SK-N-SH (cell line): ENCODE data around the gene GIN1. TPM values are rescaled to one million over a fixed set of nuclear protein-coding genes. Genes with fewer than 3 reads are reported as not detected.
A peak's percentile ranks its signal among the peaks of the same experiment; 100 is the strongest.

ENCODE experiments used
- CTCF ChIA-PET: fragments of 300-600, 350-600 bp; formaldehyde crosslinking; extraction: SDS; loops from one replicate; lab custom pipeline; 2021; lab: Yijun Ruan, JAX
- POLR2A ChIA-PET: fragments of 350-600 bp; sonication (Branson Sonifier 250); formaldehyde crosslinking; extraction: SDS; loops from one replicate; lab custom pipeline; 2020; ENCODE audit warnings: antibody characterized with exemption, inconsistent platforms; lab: Yijun Ruan, JAX
- DNase-seq: peaks from one replicate; pipeline ENCODE4 v3.0.0; 2012
- H2AFZ ChIP-seq: fragments of 200-600 bp; sonication (generic); 2 replicates; pipeline ENCODE4 v1.8.1; 2016; ENCODE audit warnings: antibody characterized with exemption, mild to moderate bottlenecking, low read depth
- H3F3A ChIP-seq: fragments of 200-600 bp; sonication (generic); replicated peaks from 2 replicates; pipeline ENCODE3; 2016; ENCODE audit warnings: antibody characterized with exemption, mild to moderate bottlenecking; ENCODE audit not compliant: insufficient read depth
- H3K27ac ChIP-seq, 2 experiments: fragments of 200-500 bp in 1 of 2; fragments of 200-600 bp in 1 of 2; sonication (Bioruptor generic) in 1 of 2; sonication (generic), shearing (Covaris generic) in 1 of 2; 2 replicates each; pipeline versions ENCODE4 v1.5.1 to v1.6.1; 2014 to 2016; ENCODE audit warnings: low read depth in 2 of 2, inconsistent platforms in 1 of 2, low read length in 1 of 2, mild to moderate bottlenecking in 1 of 2, mixed read lengths in 1 of 2
- H3K27me3 ChIP-seq: fragments of 200-600 bp; sonication (generic), shearing (Covaris generic); 2 replicates; pipeline ENCODE4 v1.6.1; 2016; ENCODE audit warnings: mixed run types; ENCODE audit not compliant: insufficient read depth
- H3K36me3 ChIP-seq, 2 experiments: fragments of 200-500 bp in 1 of 2; fragments of 200-600 bp in 1 of 2; sonication (Bioruptor generic) in 1 of 2; sonication (generic) in 1 of 2; replicated peaks in 1 of 2; 2 replicates each; pipeline versions ENCODE3 to v1.5.1; 2014 to 2016; ENCODE audit warnings: low read length in 1 of 2, mild to moderate bottlenecking in 1 of 2; ENCODE audit not compliant: insufficient read depth in 2 of 2, control insufficient read depth in 1 of 2
- H3K4me1 ChIP-seq, 2 experiments: fragments of 200-500 bp in 1 of 2; fragments of 200-600 bp in 1 of 2; sonication (Bioruptor generic) in 1 of 2; sonication (generic), shearing (Covaris generic) in 1 of 2; 2 replicates each; pipeline versions ENCODE4 v1.5.1 to v1.6.1; 2014 to 2016; ENCODE audit warnings: low read depth in 1 of 2, low read length in 1 of 2, mixed run types in 1 of 2; ENCODE audit not compliant: insufficient read depth in 2 of 2, control insufficient read depth in 1 of 2
- H3K4me2 ChIP-seq: fragments of 200-600 bp; sonication (generic), shearing (Covaris generic); 2 replicates; pipeline ENCODE4 v1.6.1; 2017; ENCODE audit warnings: mixed run types
- H3K4me3 ChIP-seq, 2 experiments: fragments of 200-500 bp in 1 of 2; fragments of 200-600 bp in 1 of 2; sonication (Bioruptor generic) in 1 of 2; sonication (generic), shearing (Covaris generic) in 1 of 2; 2 replicates each; pipeline versions ENCODE4 v1.5.1 to v1.8.1; 2014 to 2016; ENCODE audit warnings: low read depth in 2 of 2, inconsistent platforms in 1 of 2, low read length in 1 of 2, mild to moderate bottlenecking in 1 of 2, mixed read lengths in 1 of 2, moderate library complexity in 1 of 2
- H3K79me2 ChIP-seq: fragments of 200-600 bp; sonication (generic); 2 replicates; pipeline ENCODE4 v1.8.1; 2017; ENCODE audit warnings: mild to moderate bottlenecking; ENCODE audit not compliant: insufficient read depth
- H3K9ac ChIP-seq: fragments of 200-600 bp; sonication (generic); 2 replicates; pipeline ENCODE4 v1.6.1; 2017; ENCODE audit warnings: mixed run types
- H3K9me2 ChIP-seq: fragments of 200-600 bp; sonication (generic); 2 replicates; pipeline ENCODE4 v1.6.1; 2017; ENCODE audit warnings: mixed run types
- H3K9me3 ChIP-seq: fragments of 200-600 bp; sonication (generic); 2 replicates; pipeline ENCODE4 v1.6.1; 2017; ENCODE audit warnings: mixed run types, mild to moderate bottlenecking, moderate library complexity
- H4K20me1 ChIP-seq: fragments of 200-600 bp; sonication (generic); 2 replicates; pipeline ENCODE4 v1.6.1; 2017; ENCODE audit warnings: mild to moderate bottlenecking, mixed run types; ENCODE audit not compliant: insufficient read depth
- CHD2 ChIP-seq: fragments of 150-350 bp; IDR thresholded peaks from 2 replicates; pipeline ENCODE4 v1.6.1; 2018; ENCODE audit warnings: low read length; ENCODE audit not compliant: partially characterized antibody
- FOSL2 ChIP-seq: IDR thresholded peaks from 2 replicates; pipeline ENCODE4 v1.4.0; 2012; ENCODE audit warnings: low read depth, mild to moderate bottlenecking, moderate library complexity, borderline replicate concordance
- GABPA ChIP-seq: IDR thresholded peaks from 2 replicates; pipeline ENCODE4 v1.4.0; 2012; ENCODE audit warnings: low read depth, mild to moderate bottlenecking
- MEF2A ChIP-seq: IDR thresholded peaks from 2 replicates; pipeline ENCODE4 v1.4.0; 2012; ENCODE audit warnings: low read depth, borderline replicate concordance
- MXI1 ChIP-seq: IDR thresholded peaks from 2 replicates; pipeline ENCODE4 v1.6.1; 2012; ENCODE audit warnings: mild to moderate bottlenecking, low read depth, low read length, improper control_type of control experiment
- NFIC ChIP-seq: IDR thresholded peaks from 2 replicates; pipeline ENCODE4 v1.4.0; 2012; ENCODE audit warnings: borderline replicate concordance
- POLR2AphosphoS5 ChIP-seq: IDR thresholded peaks from 2 replicates; pipeline ENCODE4 v1.6.1; 2012; ENCODE audit warnings: low read depth, low read length
- RAD21 ChIP-seq: IDR thresholded peaks from 2 replicates; pipeline ENCODE4 v1.6.1; 2012; ENCODE audit warnings: mild to moderate bottlenecking, low read length
- RCOR1 ChIP-seq: fragments of 150-350 bp; IDR thresholded peaks from 2 replicates; pipeline ENCODE4 v1.6.1; 2017; ENCODE audit warnings: antibody characterized with exemption, low read length
- RXRA ChIP-seq: IDR thresholded peaks from 2 replicates; pipeline ENCODE4 v1.4.0; 2012; ENCODE audit warnings: low read depth, mild to moderate bottlenecking, borderline replicate concordance
- SMC3 ChIP-seq: IDR thresholded peaks from 2 replicates; pipeline ENCODE4 v1.6.1; 2012; ENCODE audit warnings: low read depth, low read length, improper control_type of control experiment
- TCF12 ChIP-seq: IDR thresholded peaks from 2 replicates; pipeline ENCODE4 v1.4.0; 2012
- TEAD4 ChIP-seq: IDR thresholded peaks from 2 replicates; pipeline ENCODE4 v1.4.0; 2012; ENCODE audit warnings: mild to moderate bottlenecking, borderline replicate concordance; ENCODE audit not compliant: insufficient read depth
- ZBTB33 ChIP-seq: IDR thresholded peaks from 2 replicates; pipeline ENCODE4 v1.4.0; 2012; ENCODE audit warnings: low read depth, borderline replicate concordance
- WGBS: methylation state at CpG from one replicate; pipeline ENCODE4 v1.1.6; 2017; ENCODE audit warnings: low lambda C conversion rate; 5-methylcytosine and 5-hydroxymethylcytosine counted together
- polyA plus RNA-seq, 3 experiments: library from polyadenylated mRNA; depleted of rRNA; stranded (reverse); fragments of >200 nt; gene quantifications; 2 replicates each; pipeline ENCODE4 v1.2.3, GENCODE V29; 2012
- TF ChIP-seq, protein P1 (sequence below): fragments of 200-600 bp; sonication (generic); IDR thresholded peaks from 2 replicates; pipeline ENCODE4 v1.6.1; 2017; ENCODE audit warnings: antibody characterized with exemption, mild to moderate bottlenecking, moderate library complexity
- TF ChIP-seq, protein P2 (sequence below): fragments of 150-350 bp; IDR thresholded peaks from 2 replicates; pipeline ENCODE4 v1.6.1; 2017; ENCODE audit warnings: antibody characterized with exemption, low read length, low read depth, borderline replicate concordance

Gene GIN1
- polyA plus RNA-seq, 1 of the 3 experiments (the other 2 are of a cell fraction): 1.3 TPM

- 0% methylated on average over 2 of the region's 2 CpGs for WGBS
- Histone ChIP-seq H3K9me3 (no peaks in the 10 kb centered on the region), H2AFZ (no peak overlapping the region), H3K4me2 (no peak overlapping the region), H3K4me1 (no peaks in the 10 kb centered on the region), H3K79me2 (0 out of 2 replicates have a peak, but pooled peaks cover under 1% of the 10 kb centered on the region), H3K27me3 (no peaks in the 10 kb centered on the region), H3K4me3 (no peak overlapping the region; a peak in 1 of 4 replicates), H3K9ac (no peak overlapping the region), H3K36me3 (peaks cover 36 to 39% of the 10 kb centered on the region in 2 experiments), H3F3A (peaks cover 9% of the 10 kb centered on the region), H3K9me2 (no peaks in the 10 kb centered on the region), H4K20me1 (no peaks in the 10 kb centered on the region), H3K27ac (no peak overlapping the region)
- CTCF ChIA-PET: interaction anchor here (0.5 to 3.4 kb wide), 41 partner anchors 9 to 603 kb away, joined by 3 to 18 read pairs (median 3); partner anchors contain the start of genes GIN1, PAM and PPIP5K2
- no peak for TF ChIP-seq NFIC
- TF ChIP-seq RAD21: peak; percentile 95
- no peak for TF ChIP-seq ZBTB33
- TF ChIP-seq SMC3: peak; percentile 73
- TF ChIP-seq, protein P1, sequence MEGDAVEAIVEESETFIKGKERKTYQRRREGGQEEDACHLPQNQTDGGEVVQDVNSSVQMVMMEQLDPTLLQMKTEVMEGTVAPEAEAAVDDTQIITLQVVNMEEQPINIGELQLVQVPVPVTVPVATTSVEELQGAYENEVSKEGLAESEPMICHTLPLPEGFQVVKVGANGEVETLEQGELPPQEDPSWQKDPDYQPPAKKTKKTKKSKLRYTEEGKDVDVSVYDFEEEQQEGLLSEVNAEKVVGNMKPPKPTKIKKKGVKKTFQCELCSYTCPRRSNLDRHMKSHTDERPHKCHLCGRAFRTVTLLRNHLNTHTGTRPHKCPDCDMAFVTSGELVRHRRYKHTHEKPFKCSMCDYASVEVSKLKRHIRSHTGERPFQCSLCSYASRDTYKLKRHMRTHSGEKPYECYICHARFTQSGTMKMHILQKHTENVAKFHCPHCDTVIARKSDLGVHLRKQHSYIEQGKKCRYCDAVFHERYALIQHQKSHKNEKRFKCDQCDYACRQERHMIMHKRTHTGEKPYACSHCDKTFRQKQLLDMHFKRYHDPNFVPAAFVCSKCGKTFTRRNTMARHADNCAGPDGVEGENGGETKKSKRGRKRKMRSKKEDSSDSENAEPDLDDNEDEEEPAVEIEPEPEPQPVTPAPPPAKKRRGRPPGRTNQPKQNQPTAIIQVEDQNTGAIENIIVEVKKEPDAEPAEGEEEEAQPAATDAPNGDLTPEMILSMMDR: peak; percentile 98
- TF ChIP-seq RXRA: no peak
- TF ChIP-seq RCOR1: 0 out of 2 replicates have a peak, but pooled peaks have one; percentile 24
- DNase-seq: peak; percentile 79
- POLR2A ChIA-PET: no interaction called here
Measured at GRCh38 chr5:103139264-103139865, 19.4 kb upstream of the GIN1 start.

DNA sequence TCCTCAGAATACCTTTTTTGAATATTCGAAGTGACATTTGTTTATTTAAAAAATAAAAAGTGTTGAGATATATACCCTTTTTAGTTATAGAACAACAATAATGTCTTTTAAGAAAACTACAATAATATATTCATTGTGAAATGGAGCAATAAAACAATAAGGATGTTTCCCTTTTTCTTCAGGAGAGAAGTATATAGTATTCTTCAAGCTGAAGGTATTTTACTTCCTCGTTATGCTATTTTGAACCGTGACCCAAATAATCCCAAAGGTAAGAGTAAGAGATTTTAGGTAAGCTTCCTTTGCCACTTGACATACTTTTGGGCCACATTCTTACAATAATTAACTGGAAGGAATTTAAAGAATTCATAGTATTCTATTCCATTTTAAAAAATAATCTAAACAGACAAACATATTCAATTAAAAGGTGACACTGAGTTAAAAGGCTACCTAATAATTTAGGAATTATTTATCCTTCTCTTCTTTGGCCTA is 18.3 kb upstream of the GIN1 start:
- Histone ChIP-seq H3K9me2 (no peaks in the 10 kb centered on the region), H3F3A (peaks cover 10% of the 10 kb centered on the region), H3K9ac (no peak overlapping the region), H3K79me2 (0 out of 2 replicates have a peak, but pooled peaks cover 6% of the 10 kb centered on the region), H3K4me1 (no peaks in the 10 kb centered on the region), H4K20me1 (no peaks in the 10 kb centered on the region), H3K9me3 (no peaks in the 10 kb centered on the region), H3K36me3 (peaks cover 39 to 43% of the 10 kb centered on the region in 2 experiments), H3K4me3 (no peak overlapping the region), H2AFZ (no peak overlapping the region), H3K27ac (no peak overlapping the region), H3K4me2 (no peak overlapping the region), H3K27me3 (no peaks in the 10 kb centered on the region)
- 92% methylated on average over 3 of the region's 3 CpGs for WGBS
- TF ChIP-seq, protein P2, sequence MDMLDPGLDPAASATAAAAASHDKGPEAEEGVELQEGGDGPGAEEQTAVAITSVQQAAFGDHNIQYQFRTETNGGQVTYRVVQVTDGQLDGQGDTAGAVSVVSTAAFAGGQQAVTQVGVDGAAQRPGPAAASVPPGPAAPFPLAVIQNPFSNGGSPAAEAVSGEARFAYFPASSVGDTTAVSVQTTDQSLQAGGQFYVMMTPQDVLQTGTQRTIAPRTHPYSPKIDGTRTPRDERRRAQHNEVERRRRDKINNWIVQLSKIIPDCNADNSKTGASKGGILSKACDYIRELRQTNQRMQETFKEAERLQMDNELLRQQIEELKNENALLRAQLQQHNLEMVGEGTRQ: no peak
- TF ChIP-seq TCF12 (no peak), ZBTB33 (no peak), MEF2A (no peak), MXI1 (no peak), SMC3 (no peak), FOSL2 (no peak), POLR2AphosphoS5 (no peak), CHD2 (no peak), NFIC (no peak), GABPA (no peak), RCOR1 (no peak), TEAD4 (no peak)
- TF ChIP-seq, protein P1: no peak
- DNase-seq: no peak
- POLR2A ChIA-PET: no interaction called here
- CTCF ChIA-PET: interaction anchor here (0.8 to 3.4 kb wide), 11 partner anchors 8 to 602 kb away, joined by 3 to 18 read pairs (median 5); partner anchors contain the start of genes GIN1 and PPIP5K2
